Activated naive CD4-positive, alpha-beta T cell treated with anti-CD3 and anti-CD28 coated beads, Interleukin-2, amount 50 U/mL, for 16 hours (primary cell): ENCODE results near the gene IGLON5.

Source experiments
- DNase-seq: peaks from one replicate; pipeline ENCODE4 v3.0.0-alpha.2; 2020

IGLON5 gene

DNA sequence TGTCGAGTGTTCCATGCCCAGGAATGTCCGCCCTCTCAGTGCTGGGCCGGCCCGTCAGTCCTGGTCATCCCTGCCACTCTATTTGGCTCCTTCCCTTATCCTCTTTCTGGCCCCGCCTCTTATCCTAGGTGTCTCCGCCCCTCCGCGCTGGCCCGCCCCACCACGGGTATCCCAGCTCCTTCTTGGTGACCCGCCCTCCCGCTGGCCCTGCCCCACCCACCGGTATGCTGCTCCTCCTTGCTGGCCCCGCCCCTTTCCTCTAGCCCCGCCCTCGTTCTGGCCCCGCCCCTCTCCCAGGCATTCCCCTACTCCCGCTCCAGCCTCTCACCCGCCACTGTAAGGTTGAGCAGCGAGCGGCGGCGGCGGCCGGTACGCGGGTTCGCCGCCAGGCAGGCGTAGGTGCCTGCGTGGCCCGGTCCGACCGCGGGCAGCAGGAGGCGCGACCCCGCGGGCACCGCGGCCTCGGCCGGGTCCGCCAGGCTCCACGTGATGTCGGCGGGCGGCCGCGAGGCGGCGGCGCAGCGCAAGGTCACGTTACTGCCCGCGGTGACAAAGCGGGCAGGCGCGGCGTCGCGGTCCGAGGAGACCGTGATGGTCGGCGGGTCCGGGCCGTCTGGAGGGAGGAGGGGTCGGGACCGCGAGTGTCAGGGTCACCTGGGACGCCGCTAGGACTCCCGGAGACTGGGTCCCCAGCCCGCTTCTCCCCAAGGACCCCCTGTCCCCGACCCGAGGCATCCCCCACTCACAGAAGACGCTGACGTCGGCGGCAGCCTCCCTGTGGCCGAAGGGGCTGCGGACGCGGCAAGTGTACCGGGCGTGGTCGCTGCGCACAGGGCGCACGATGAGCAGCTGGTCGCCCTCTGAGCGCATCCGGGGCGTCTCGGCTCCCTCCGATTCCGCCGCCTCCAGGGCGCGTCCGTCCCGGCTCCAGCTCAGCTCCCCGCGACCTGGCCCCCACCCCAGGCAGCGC is 28.5 kb downstream of the IGLON5 start:
- peak; percentile 87 for DNase-seq

- no peak for DNase-seq
Measured at GRCh38 chr19:51341066-51341465, 29.6 kb downstream of the IGLON5 start.

DNA sequence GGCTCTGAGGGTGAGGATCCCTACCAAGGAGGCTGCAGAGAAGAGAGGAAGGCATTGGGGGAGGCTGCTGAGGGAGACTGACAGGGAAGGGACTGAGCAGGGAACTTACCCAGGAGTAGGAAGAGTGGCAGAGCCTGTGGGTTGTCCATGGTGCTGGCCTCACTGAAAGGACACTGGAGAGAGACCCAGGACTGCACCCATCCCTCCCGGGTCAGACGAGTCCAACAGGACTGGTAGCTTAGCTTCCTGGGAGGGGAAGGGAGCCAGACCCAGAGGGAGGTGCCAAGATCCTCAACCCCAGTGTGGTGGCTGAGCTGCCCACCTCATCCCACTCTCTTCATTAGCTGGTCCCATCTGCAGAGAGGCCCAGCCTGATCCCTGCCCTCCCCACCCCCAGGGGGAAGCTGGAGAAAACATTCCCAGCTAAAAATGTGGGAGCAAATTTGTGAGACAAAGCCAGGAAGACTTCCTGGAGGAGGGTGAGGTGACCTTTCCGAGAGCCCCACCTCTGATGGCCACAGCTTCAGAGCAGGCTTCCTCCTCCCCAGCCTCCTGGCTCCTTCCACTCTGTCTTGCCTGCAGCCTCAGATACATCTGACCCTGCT is 30.6 kb downstream of the IGLON5 start, which contains the start of gene VSIG10L:
Gene VSIG10L (minus strand): TSS at position 164 of the 605 bp plus-strand sequence. CDS start 15 bp downstream, at position 149.
- DNase-seq, result no peak

DNA sequence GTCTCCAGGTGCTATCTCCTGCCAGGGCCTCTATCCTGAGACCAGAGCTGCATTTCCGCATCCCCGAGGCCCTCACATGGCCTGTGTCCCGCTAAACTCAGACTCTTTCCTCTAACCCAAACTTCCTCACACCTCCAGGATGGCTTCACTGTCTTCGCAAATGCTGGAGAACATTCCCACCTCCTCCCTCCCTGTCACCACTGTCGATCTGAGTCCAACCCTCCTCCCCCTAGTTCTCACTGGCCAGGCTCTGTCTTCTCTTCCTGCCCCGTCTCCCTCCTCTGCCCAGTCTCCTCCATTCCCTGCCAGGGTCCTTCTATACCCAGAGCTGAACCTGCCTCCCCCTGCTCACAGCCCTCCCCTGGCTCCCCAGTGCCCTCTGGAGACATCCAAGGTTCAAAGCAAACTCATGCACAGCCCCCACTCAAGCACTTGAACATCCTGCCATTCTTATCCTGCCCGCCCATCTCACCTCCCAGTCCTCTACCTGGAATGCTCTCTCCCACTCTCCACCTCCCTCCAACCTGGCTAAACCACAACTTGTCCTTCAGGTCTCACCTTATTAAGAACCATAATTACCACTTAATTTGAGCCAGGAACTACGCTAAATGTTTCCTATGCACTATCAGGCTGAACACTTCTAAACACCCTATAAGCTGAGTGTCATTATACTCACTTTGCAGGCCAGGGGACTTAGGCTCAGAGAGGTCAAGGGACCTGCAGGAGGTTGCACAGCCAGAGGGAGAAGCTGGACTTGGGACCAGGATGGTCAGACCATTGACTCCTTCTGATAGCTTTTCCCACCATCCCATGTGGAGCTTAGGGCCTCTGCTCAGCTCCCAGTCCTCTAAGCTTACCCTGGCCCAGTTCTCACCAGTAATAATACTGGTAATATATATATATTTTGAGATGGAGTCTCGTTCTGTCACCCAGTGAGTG is 31.5 kb downstream of the IGLON5 start:
- no peak for DNase-seq

GRCh38 chr19:51345076-51345620 is 33.7 kb downstream of the IGLON5 start:
- no peak for DNase-seq

- DNase-seq, result no peak
Measured at GRCh38 chr19:51346742-51347141, 35.3 kb downstream of the IGLON5 start.

GRCh38 chr19:51347209-51347928 is 35.9 kb downstream of the IGLON5 start:
- no peak for DNase-seq

DNA sequence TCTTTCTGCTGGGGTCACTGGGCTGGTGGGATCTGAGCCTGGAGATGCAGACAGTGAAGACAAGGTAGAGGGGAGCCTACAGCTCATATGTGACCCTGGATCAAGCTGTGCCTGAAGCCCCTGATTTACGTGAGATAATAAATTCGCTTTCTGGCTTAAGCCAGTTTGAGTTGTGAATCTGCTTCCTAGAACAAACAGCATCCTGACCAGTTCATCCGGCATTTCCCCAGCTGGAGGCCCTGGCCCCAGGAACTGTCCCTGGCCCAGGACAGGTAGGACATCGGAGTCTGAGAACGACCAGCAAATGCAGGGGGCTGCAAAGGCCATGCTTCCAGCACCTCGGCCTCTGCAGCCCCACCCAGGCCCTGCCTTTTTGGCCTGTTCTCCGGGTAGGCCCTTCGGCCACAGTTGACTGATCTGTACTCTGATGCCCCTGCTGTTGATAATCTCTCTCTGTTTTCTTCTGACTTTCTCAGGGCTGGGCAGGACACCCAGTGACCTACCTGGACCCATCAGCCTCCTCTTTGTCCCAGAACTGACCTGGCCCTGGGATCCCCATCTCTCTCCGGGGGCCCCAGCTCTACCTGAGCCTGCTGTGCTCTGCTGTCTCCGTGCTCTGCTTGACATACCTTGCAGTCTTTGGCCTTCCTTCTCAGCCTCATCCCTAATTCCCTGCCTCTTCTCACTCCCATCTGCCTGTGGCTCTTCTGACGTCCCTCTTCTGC is 40.0 kb downstream of the IGLON5 start:
- no peak for DNase-seq

GRCh38 chr19:51352783-51353360 is 41.4 kb downstream of the IGLON5 start:
- DNase-seq, result no peak

DNA sequence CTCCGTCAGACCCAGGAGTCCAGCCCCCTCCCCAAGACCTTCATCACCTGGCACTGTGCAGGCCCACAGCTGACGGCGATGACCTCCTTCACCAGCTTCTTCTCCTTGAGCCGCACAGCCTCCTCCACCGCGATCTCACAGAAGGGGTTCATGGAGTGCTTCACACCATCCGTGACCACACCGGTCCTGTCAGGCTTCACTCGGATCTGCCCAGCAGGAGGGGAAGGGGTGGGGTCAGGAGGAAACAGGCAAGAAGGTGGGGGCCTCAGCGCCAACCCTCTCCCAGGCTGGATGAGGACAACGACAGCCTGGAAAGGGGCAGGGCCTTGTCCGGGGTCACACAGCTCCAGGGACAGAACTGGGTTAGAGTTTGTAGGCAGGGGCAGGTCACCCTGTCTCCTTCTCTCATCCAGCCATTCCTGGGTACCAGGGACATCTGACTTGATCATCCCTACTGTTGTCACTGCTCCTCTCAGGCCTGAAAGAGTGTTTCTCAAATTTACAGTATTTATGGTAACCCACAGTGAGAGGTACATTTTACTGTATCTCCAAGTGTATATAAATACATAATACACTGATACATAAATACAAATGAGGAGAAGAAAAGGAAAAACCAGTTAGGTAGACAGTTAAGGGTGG is 42.8 kb downstream of the IGLON5 start:
- DNase-seq, result no peak

DNA sequence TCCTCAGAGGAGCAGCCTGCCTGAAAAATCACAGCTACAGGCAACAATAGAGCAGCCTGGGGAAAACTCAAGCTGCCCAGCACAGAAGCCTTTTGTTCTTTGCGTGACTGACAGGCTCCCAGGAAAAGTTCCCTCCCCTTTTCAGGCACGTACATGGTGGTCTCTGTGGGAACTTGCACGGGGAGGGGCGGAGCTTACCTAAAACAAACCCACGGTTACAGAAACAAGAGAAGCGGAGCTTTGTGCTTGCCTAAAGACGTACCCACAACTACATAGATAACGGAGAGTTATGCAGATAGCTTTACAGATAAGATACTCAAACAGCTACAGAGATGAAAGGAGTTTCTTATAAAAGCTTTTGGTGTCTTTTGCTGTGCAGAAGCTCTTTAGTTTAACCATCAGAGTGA is 43.3 kb downstream of the IGLON5 start:
- DNase-seq, result no peak

DNA sequence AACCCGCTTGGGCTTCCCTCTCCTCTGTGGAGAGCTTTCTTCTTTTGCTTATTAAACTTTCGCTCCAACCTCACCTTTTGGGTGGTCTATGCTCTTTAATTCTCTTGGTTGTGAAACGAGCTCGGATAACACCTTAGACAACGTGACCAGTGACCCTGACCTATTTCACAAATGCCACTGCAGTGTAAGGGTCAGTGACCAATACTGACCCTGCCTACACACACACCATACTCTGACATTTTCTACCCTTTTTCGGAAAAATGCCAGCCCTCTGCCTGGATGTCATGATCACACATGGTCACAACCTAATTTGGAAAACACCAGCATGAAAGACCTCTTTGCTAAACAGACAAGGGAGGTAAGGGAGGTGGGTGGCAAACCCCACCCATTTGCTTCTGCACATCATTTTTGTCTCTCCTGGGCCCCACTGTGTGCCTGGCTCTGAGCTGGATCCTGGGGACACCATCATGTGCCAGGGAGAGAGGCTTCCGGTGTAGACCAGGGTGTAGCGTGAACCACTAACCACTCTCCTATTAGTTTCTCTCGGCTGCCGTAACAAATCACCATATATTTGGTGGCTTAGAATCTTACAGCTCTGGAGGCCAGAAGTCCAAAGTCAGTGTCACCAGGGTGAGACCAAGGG is 44.8 kb downstream of the IGLON5 start:
- DNase-seq, result no peak

- DNase-seq, result no peak
Measured at GRCh38 chr19:51357952-51358351, 46.5 kb downstream of the IGLON5 start.

DNA sequence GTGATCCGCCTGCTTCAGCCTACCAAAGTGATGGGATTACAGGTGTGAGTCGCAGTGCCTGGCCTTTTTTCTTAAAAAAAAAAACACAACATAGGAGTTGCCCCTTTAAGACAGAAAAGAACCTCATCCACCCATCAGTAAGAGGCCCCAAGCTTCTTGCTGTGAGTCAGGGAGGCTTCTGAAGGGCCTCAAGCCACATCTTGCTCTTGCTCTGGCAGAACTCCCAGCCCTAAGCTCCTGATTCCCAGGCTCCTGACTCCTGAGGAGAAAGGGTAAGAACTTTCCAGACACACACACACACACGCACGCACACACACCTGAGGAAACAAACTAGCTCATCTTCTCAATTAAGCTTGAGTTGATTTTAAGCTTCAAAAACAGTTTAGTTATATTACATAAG is 47.9 kb downstream of the IGLON5 start:
- DNase-seq, result no peak

- no peak for DNase-seq
Measured at GRCh38 chr19:51361239-51361638, 49.8 kb downstream of the IGLON5 start.

DNA sequence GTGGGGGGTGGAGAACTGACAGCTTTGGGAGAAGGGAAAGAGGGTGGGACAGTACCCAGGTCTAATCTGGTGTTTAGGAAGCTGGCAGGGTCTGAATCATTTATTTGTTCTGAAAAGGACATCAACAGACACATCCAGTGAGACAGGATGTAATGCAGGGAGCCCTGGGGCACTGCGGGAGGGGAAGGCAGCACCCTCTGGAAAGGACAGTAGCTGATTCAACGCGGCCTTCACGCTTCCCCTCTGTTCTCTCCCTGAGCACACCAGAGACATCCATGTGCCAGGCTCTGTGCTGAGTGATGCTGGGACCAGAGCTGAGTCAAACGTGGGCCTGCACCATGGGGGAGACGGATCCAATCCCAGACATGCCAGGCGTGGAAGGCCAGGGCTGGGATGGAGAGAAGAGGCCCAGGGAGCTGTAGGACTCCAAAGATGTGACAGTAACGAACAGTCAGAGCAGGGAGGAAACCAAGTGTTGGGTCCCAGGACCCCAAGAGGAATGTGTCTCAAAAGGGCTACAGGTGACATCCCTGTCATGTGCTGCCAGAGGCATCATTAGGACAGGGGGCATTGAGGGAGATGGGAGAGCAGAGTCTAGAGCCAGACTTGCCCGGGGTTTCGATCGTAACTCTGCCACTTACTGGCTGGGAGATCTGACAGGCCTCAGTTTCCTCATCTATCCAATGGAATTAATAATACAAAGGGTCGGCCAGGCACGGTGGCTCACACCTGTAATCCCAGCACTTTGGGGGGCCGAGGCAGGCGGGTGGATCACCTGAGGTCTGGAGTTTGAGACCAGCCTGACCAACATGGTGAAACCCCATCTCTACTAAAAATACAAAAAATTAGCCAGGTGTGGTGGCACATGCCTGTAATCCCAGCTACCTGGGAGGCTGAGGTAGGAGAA is 53.0 kb downstream of the IGLON5 start:
- DNase-seq, result no peak

GRCh38 chr19:51365211-51365964 is 53.9 kb downstream of the IGLON5 start:
- DNase-seq, result no peak

DNA sequence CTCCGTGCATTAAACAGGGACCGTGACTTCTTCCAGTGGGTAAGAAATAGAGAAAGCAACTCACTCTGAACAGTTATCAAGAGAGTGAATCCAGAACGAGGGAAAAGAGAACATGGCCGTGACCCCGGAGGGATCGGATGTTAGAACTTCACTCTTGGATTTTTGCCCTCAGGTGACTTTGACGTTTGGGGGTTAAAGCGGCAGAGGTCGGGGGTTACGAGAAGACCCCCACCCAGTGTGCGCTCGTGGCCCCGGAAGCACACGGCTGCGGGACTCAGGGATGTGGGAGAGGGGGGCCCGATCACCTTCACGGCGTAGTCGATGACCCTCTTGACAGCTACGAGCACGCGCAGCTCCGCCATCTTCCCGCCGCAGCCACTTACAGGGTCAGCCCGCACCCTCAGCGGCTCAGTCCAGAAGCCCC is 54.5 kb downstream of the IGLON5 start, which contains the start of gene ETFB:
Gene ETFB (minus strand): TSS at position 424 of the 424 bp plus-strand sequence. CDS start 62 bp downstream, at position 362.
- DNase-seq, result no peak
